VCaP (cell line): ENCODE measurements around the gene MMD2.

ENCODE experiments used
- H3K27ac ChIP-seq: fragments of 450-650 bp; 2 replicates; pipeline ENCODE4 v1.5.1; 2017
- TF ChIP-seq, protein P1 (sequence below): fragments of 450-650 bp; conservative IDR thresholded peaks from 2 replicates; pipeline ENCODE4 v1.5.1; 2017; ENCODE audit warnings: mild to moderate bottlenecking, moderate library complexity

Gene MMD2

DNA sequence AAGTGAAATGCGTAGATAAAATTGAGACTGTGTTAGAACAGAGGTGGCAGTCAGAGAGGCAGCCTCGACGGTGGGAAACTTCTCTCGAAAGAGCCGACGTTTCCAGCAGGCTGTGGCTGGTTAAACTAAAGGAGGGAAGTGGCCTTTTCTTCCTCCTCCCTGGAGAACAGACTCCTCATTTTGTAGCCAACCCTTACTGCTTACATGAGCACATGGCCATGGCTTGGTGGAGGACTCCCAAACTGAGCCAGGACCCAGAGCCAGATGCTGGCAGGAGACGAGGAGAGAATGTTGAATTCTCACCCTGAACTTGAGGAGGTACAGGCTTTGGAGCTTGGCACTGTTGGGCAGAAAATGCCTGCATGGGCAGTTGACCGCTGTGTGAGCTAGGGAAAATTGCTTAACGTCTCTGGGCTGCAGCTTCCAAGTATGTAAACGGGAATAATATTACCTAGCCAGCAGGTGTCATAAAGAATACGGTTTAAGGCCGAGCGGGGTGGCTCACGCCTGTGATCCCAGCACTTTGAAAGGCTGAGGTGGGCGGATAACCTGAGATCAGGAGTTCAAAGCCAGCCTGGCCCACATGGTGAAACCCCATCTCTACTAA lies 24.5 kb downstream of the MMD2 start:
- TF ChIP-seq, protein P1, sequence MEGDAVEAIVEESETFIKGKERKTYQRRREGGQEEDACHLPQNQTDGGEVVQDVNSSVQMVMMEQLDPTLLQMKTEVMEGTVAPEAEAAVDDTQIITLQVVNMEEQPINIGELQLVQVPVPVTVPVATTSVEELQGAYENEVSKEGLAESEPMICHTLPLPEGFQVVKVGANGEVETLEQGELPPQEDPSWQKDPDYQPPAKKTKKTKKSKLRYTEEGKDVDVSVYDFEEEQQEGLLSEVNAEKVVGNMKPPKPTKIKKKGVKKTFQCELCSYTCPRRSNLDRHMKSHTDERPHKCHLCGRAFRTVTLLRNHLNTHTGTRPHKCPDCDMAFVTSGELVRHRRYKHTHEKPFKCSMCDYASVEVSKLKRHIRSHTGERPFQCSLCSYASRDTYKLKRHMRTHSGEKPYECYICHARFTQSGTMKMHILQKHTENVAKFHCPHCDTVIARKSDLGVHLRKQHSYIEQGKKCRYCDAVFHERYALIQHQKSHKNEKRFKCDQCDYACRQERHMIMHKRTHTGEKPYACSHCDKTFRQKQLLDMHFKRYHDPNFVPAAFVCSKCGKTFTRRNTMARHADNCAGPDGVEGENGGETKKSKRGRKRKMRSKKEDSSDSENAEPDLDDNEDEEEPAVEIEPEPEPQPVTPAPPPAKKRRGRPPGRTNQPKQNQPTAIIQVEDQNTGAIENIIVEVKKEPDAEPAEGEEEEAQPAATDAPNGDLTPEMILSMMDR, result no peak

DNA sequence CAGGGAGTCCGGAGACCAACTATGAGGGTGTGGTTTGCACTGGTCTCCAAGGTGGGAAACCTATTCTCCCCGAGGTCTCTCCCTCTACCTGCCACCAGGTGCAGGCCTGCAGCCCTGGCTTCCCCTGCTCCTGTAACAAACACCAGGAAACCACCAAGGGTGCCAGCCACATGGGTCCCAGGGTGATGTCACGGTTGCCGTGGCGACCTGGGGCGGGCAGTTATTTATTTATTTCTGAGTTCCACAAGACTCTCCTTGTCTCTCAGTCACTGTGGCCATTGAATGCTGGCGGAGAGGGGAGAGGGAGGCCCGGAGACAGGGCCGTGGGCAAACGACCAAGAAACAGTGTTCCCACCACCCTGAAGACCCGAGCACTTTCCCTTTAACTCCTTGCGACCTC lies 27.0 kb downstream of the MMD2 start:
- TF ChIP-seq, protein P1, result no peak
- no peak overlapping the region for H3K27ac ChIP-seq

More for the DNA sequence above, 24.5 kb downstream of the MMD2 start:
- no peak overlapping the region for H3K27ac ChIP-seq

DNA sequence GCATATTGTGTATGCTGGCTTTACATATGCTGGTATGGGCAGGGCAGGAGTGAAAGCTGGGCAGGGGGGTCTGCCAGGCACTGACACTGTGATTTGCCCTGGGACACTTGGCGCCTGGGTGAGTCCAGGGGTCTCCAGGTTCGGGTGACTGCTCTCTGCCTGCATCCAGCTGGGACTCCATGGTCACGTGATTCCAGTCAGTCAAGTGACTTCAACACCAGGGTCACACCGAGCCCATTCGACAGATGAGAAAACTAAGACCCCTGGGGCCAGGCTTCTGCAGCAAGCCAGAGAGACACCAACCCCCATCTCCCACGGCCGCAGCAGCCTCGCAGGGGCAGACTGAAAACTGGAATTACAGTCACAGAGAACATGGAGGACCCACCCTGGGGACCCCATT lies 30.0 kb downstream of the MMD2 start:
- H3K27ac ChIP-seq, result no peak overlapping the region
- TF ChIP-seq, protein P1, result no peak

DNA sequence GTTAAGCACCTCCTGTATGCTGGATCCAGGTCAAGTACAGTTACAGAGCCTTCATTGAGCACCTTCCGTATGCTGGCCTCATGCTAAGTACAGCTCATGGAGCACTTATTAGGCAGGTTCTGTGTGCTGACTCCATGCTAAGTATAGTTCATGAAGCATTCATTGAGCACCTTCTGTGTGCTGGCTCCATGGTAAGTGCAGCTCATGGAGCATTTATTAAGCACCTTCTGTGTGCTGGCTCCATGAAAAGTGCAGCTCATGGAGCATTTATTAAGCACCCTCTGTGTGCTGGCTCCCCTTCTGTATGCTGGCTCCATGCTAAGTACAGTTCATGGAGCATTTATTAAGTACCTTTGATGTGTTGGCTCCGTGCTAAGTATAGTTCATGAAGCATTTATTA lies 30.5 kb downstream of the MMD2 start:
- TF ChIP-seq, protein P1, result no peak
- H3K27ac ChIP-seq, result no peak overlapping the region

DNA sequence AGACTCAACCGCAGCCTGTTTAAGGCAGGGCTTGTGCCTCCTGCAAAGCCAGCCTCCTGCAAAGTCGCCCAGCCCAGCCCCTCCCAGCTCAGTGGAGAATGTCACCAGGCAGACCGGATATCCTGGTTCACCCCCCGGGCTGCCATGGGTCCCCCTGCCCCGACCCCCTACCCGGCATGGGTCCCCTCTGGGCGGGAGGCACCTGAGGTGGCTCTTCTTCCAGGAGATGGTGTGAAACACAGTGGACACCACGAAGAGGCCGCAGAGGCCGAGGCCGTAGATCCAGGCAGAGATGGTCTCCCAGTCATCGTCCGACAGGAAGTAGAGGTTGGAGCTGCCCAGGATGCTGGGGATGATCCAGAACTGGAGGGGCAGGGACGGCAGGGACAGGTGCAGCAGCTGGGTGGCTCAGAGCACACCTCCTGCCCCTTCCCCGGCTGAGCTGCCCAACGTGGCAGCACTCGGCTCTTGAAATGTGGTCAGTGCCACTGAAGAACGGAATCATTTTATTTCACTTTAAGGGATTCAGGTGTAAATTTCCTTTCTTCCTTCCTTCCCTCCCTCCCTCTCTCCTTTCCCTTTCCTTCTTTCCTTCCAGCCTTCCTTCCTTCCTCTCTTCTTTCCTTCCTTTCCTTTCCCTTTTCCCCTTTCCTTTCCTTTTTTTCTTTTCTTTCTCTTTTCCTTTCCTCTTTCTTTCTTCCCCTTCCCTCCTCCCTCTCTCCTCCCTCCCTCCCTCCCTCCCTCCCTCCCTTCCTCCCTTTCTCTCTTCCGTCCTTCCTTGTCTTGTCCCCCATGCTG lies 38.8 kb downstream of the MMD2 start:
- TF ChIP-seq, protein P1, result no peak

DNA sequence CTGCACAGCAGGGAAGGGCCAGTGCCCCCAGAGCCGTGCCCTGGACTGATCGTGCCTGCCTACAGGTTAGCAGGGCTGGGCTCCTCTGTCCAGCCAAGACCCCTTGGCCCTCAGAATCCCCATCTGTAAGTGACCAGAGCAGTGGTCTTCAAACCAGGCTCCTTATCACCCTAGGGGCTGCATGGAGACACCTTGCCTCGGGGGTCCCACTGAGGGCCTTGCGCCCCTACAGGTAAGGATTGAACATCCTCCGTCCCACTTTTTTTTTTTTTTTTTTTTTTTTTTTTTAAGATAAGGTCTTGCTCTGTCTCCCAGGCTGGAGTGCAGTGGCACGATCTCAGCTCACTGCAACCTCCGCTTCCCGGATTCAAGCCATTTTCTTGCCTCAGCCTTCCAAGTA lies 42.9 kb downstream of the MMD2 start:
- no peak overlapping the region for H3K27ac ChIP-seq

More for the DNA sequence above, 38.8 kb downstream of the MMD2 start:
- H3K27ac ChIP-seq, result no peak overlapping the region

DNA sequence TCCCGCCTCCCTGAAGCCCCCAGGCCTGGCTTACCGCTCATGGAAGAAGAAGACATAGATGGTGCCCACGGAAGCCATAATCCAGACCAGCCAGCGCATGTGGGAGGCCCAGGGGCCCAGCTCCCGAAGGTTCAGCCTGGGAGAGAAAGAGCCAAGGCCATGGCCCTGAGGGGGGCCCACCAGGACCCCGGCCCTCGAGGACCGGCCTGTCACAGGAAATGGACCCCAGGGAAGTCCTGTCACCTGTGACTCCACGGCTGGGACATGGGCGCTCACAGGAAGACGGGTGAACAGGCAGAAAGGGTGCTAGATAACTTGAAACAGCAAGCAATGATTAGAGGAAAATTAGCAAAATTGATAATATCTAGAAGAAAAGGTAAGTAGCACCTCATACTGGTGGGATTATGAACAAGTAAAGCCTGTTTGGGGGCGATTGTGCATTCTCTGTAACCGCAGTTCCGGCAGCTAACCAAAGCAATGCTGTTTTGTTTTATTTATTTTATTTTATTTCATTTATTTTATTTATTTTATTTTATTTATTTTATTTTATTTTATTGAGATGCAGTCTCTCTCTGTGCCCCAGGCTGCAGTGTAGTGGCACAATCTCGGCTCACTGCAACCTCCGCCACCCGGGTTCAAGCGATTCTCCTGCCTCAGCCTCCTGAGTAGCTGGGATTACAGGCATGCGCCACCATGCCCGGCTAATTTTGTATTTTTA lies 47.7 kb downstream of the MMD2 start:
- TF ChIP-seq, protein P1, result no peak
- H3K27ac ChIP-seq, result no peak overlapping the region

More for the DNA sequence above, 42.9 kb downstream of the MMD2 start:
- TF ChIP-seq, protein P1, result no peak
